HUDEP-2 (cell line): ENCODE results near the gene ZIC1.

Experiments used
- DNase-seq, 76 experiments: peaks; one replicate each; lab custom pipeline; 2025; ENCODE audit not compliant: unreplicated experiment in 76 of 76; lab: John Stamatoyannopoulos, UW

The ZIC1 gene

DNA sequence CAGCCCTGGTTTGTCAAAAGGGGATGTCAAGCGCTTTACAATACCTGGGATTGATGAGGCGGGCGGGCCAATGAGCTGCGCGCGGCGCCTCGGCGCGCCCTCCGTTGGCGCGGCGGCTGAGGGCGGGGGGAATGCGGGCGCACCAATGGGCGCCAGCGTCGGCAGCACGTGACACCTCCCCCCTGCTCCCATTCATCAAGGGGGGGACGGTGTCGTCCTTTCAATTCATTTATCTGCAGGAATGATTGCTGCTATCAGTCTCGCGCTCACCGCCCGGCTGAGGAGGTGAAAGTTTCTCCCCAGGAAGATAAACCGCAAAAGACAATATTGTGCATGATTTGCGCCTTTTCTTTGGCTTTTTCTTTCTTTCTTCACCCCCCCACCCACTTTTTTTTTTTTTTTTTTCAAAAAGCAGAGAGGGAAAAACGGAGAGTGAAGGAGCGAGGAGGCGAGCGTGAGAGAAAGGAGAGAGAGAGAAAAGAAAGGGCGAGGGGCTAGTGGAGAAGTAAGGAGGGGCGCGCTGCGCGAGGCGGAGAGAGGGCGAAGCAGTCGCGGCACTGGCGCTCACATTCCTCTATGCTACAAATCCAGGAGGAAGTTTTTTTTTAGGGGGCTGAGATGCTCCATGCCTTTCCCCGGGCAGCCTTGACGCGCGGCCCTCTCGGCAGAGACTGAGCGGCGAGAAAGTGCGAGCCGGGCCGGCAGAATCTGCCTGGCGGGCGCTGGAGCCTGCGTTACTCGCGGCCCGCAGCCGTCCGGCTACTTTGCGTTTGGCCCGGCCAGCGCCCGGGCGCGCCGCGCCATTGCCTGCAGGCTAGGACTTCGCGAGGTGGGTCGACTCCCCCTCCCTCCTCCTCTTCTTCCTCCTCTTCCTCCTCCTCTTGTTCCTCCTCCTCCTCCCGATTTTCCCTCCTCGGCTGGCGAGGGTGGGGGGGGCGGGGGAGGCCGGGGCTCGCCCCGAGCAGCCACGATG is at the start of gene ZIC1:
TSS of gene ZIC1 (plus strand) at position 223 of the 973 bp plus-strand sequence. CDS start at position 971, 748 bp downstream.
- no peak for DNase-seq

DNA sequence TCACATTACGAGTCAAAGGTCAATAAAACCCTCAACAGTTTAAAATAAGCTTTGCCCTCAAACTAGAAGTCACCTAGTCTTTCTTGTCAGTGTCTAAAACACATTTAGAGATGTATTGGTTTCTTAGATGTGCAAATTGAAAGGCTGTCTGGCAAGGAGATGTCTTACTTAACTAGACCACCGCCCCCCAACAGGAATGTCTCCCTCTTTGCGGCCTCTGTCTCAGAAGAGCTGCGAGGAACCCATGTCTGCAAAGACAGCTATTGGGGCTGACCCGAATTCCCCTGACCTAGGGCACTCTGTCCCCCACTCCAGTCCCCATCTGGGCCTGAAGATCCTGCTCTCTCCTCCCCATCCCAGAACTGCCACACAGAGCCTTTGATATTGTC is 49.1 kb upstream of the ZIC1 start:
- DNase-seq: no peak

DNA sequence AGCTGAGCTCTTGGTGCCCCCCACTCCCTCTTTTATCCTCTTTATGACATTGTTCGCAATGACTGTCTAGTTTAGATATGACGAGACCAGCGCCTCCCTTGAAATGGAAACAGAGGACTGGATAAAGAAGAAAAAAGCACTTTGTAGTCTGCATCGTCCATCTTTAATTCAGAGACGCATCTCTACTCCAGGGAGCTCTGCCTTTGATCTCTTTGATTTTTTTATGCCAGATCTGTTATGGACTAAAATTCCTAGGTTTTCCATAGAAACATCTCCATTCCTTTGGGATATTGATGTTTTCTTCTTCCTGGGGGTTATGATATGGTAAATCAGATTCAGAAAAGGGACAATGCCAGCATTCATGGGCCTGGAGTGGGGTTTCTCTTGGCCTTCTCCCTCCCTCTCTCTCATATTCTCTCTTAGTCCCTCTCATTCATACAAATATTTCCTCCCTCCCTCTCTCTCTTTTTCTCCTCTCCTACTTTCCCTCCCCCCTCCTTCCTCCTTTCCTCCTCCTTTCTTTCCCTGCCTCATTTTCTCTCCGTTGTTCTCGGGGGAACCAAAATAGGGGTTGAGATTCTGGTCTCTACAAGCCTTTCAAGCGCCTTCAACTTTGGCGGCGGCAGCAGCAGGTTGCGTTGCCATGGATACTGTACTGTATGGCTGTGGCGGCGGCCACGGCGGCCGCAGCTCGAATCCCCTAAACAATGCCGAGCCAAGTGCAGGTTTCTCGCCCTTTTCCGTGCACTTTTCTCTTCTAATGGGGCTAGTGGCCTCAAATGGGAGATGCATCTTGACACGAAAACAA is 48.3 kb upstream of the ZIC1 start:
- DNase-seq: no peak

DNA sequence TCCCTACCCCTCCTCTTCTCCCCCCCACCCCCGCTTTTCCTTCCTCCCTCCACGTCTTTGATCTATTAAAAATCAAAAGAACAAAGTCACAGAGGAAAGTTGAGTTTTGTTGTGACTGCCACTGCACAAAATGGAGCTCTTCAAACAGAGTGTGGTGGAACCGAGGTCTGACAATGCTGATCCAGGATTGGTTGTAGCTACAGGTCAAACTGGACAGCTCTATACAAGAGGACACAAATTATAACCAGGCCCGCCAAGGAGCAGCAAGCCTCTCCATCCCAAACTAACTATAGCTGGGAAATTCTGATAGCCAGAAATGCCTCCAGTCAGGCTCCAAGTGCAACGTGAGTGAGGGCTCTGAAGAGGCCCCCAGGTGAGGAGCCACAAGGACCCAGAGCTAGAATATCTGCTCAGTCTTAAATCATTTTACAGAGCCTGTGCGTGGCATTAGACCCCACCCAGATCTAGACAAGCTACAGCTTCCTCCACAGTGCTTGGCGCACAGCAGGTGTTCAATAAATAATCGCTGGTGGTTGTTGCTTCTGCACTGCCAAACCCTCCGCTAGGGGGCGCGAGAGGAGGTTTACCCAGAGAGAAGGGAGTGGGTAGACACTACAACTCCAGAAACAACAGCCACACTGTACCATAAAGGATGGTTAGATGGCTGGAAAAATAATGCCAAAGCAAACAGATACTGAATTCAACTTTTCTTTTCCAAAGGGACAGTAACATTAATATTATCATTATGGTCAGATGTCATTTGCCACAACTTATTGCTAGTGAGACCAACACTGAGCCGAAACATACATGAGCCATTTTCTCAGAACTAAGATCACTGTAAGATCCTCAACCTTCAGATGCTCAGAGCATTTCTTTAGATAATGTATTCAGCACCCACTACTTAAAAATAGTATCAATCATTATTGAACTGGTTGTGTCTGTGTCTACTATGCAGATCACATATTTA is 47.4 kb upstream of the ZIC1 start:
- peak in 61 of 76 experiments; percentile 3 to 73 (median 40) for DNase-seq

DNA sequence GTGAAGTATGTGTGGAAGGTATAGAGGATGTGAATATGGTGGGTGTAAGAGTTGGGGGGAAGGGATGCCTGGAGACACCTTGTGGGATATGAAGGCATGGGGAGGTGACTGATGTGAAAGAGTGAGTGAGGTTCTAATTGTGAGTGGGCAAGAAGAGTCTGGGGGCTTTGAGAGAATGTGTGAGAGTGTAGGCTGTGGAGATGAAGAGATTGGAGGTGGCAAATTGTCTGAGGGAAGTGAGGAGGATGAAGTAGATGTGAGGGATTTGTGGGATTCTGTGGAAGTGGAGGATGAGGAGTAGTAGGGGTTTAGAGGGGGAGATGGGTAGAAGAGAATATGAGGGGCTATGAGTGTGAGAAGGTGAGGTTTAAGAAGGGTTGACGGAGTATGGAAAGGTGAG is 44.4 kb upstream of the ZIC1 start:
- DNase-seq: no peak

DNA sequence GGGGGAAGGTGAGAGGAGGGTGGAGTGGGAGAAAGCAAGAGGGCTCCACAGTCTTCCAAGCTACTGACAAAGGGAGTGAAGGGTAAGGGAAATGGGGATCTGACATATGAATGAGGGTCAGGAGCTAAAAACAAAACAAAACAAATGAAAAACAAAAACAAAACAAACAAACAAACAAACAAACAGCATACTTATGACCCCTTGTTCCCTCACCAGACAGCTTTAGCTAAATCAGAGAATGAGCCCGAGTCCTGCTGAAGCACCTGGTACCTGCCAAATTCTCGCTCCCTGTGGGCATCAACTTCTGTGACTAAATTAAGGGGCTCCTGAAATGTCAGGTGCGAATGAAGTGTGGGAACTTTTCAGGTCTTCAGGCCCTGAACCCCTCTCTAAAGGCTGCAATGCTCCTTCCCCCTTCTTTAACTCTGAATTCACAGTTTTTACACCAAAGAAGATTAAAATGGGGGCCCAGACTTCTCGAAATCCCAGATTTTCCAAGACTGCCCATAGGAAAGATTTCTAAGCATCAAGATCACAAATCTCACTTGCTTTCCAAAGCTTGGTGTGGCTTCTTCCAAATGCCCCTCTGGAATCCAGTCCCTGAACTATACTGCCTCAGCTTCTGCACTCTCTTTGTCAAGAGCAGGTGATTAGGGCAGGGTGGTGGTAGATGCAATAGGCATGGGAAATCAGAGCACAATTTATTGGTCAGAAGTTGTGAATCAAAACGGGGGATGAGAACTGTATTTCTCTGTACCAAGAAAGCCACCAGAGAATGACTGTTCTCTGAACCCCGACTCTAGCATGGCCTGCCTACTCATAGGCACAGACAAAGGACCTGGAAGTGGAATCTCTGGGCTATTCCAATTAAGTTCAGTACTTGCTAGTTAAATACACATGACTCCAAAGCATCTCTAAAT is 43.7 kb upstream of the ZIC1 start:
- DNase-seq: no peak

DNA sequence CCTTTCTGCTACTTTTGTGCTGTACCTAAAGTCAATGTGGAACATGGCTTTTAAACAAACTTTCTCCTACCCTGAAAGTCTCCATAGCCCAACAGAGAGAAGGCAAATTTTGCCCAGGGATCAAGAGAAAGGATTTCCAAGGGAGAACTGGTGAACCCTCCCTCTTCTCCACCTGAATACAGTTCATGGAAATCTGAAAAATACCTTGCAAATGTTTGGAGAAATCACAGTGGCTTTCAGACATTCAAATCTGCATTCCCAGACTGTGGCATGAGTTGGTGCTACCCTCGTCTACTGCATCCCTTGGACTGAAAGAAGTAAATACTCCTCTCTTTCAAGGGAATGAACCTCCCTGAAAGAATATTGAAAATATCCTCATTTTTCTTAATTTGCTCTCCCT is 41.5 kb upstream of the ZIC1 start:
- DNase-seq: no peak

DNA sequence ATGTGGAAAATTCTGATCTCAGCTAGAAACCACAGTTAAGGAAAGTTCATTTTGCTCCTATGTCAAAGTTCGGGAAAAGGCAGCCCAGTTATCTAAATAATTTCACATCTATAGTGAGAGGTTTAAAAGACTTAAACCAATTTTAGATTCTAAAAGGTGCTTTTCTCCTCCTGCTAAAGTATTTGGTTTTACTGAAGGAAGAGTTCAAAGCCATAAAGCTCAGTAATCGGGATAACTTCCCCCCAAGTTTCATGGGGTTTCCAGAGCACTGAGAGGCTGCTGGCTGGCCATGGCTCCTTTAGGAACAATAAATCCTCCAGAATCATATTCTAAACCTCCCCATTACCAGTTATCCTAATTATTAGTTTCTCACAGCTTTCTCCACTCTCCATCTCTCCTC is 41.0 kb upstream of the ZIC1 start:
- DNase-seq: no peak

DNA sequence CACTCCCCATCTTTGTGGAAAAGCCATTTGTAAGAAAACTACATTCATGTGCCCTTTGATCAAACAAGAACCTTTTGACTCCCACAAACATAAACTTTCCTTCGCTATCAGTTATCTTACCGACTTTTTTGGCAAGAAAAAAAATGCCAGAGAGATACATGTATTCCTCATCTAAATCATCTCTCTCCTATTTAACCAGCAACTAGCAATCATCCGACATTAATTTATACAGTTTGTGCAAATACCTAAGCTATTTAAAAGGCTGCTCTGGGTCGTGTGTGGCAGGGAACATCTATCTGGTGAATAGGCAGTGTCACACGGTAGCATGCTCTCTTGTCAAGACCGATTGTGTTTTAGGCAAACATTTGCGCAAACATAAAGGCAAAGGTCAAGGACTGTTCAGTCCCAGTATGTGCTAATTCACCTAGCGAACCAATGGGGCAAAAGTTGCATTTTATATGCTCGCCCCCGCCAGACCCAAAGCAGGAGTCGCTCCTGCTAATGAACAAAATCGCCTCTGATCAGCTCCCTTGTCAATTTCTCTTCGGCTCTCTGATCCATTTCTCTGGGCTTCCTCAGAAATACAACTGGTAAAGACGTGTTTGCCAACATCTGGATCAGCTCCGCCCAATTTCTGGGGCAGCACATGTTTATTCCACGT is 40.5 kb upstream of the ZIC1 start:
- DNase-seq: peak in 1 of 76 experiments; percentile 1

DNA sequence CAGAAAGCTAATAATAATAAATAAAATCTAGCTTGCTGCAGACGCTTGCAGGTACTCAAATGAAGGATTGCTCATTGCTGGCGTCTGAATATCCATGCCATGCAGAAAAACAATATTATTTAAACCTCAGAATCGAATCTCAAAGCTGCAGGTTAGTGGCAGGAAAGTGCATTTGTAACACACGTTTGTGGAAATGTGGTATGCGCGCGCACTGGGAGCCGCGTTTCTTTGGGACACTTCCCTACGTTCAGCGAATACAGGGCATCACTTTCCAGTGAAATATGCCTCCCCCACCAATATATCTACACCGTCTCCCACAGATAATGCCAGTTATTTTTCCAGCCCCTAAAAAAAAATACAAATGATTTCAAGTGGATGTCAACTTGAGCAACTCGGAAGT is 39.9 kb upstream of the ZIC1 start:
- no peak for DNase-seq

DNA sequence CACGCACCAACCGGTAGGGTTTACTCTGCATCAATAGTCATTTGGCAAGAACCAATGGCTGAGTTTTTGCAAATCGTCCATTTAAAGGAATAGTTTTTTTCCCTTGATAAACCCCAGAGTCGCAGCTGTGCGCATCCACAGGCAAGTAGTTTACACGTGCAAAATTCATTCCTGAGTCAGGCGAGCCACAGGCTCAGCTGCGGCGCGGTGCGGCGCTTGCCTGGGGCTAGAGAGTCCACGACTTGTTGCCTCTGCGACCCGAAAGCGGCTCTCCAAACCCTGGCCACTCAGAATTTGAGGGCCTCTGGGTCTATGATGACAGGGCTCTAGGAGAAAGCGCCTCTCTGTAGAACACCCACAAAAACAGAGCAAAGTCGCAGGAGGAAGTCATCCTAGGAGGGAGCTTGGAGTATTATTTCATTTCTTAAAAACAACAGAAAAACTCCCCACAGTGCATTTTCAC is 39.5 kb upstream of the ZIC1 start:
- no peak for DNase-seq

DNA sequence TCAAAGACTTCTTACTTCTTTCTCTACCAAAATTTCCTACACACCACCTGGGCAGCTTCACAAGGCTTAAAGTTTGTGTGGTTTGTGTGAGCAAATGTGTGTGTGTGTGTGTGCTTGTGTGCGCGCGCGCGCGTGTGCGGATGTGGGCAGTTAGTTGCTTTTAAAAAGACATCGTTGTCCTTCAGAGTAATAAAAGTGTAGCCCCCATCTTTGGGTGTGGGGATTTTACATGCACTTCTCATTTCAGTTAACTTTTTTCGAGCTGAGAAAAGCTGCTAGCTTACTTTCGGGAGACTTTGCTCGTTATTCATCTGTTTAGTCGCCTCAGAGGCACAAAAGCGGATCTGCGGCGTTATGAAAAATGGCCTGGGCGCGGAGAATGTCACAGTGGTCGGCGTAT is 38.8 kb upstream of the ZIC1 start:
- DNase-seq: no peak

DNA sequence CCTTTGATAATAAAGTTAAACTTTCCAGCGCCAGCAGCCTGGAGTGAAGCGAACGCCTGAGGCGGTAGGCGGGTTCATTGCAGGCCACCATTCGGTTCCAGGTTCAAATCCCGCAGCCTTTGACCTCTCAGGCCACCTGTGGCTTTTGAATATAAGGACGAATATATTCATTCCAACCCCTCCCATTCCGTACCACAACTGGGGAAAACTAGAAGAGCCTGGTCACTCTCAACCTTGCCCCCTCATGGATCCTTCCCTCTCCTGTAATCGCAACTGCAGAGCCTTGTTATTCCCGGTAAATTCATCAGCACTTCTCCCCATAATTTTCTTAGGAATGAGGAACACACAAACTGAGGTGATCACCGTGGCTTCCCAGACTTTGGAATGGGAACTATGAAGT is 38.0 kb upstream of the ZIC1 start:
- no peak for DNase-seq

DNA sequence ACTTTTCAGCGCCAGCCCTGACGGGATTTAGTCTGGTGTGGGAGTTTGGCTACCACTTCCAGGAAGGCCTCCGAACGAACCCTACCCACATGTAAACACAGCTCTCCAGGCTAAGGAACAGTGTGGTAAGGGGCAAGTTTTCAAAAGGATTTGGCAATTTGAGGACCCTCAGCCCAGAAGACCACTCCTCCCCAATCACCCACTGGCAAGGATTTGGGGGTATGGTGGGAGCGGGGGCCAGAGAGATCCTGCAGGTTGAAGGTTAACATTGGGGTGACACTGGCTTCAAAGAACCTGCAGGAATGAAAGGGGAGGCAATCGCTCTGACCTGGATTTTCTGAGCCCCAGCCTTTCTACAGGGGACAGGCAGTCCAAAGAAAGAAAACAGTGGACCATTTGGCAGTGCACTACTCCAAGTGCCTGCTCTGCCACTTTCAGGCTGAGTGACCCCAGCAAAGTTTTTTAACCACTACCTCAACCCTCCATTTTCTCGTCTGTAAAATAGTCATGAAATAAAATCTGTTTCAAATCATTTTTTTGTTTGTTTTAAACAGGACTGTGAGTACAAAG is 37.3 kb upstream of the ZIC1 start:
- no peak for DNase-seq

DNA sequence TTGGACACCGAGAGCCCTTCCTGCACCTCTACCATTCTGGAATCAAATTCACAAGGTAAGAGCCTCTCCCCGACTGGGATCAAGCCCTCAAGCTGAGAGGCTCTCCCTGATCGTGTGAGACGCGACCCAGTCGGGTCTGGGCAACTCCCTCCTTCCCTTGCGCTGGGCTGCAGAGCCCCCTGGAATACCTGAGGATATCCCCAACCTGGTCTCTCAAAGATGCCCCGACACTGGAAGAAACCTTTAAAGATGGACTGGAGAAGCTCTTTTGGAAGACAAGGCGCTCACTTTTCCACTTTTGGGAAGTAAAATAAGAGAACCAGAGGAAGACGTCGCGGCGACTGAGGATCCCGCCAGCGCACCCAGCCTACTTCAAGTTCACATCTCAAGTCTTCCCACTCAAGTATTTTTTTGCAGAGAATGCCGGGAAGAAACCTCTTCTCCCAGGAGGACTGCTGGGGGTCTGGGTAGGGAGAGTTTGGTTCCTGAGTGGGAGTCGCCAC is 36.6 kb upstream of the ZIC1 start:
- no peak for DNase-seq

DNA sequence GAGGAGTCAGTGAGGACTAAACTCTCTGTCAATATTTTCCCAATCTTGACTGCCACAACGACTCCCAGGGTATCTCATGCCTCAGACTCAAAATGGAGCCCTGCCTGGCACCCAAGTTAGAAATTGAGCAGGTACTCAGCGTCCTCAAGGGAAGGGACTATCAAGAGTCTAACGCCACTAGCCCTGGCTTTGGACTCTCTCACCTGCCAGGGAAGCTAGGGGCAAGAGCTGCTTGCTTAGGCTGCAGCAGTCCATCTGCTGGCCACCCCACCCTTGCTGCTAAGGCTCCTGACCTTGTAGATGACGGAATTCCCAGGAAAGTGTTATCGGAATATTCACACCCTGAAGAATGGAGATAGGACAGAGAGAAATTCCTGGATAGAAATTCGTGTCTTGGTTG is 35.9 kb upstream of the ZIC1 start:
- DNase-seq: no peak

DNA sequence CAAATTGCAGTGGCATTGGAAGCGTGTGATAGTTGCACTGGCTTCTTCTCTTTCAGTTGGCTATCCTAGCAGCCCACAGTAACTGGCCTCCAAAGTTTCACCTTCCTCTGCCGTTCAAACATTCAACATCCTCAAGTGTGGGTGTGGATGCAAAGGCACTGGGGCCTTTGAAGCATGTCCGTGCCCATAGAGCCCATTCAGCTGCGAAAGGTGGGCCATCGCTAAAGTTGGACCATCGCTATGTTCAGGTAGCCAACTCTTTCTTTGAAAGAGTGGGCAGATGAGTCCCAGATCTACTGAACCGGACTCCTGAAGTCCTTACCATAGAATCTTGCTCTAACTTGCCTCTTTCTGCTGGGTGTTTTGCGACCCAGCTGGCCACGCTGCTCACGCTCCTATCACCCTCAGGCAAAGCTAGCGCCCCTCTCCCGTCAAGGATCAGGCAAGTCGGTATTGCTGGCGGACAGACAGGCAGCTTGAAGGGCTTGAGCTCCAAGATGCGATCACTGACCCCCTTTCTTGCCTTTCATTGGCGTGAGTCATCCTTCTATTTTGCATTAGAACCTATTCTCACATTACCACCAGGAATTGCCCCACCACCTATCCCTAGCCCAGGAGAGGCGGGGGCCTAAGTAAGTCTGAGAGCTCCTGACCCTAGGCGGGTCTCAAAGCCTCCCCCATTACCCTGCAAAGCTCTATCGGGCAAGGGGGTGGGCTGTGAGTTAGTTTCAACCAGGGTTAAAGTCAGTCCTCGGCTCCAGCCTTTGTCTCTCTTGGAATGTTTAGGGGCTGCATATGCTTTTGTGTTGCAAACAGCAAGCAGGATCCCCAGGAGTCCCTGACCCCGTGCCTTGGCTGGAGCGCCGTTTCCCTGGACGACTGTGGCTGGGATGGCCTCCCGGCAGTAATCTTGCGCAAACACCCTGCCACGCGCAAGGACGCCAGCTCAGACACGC is 31.5 kb upstream of the ZIC1 start:
- DNase-seq: no peak
